Suprapubic skin (tissue), 4 donors: Measurements from ENCODE around the gene TMX2.

Experiments
- CTCF ChIP-seq, 2 donors: fragments of 200-600 bp in 1 of 2; fragments of 450-650 bp in 1 of 2; sonication (generic) in 1 of 2; IDR thresholded peaks; one replicate each; pipeline ENCODE4 v1.5.1; 2016 to 2019; ENCODE audit warnings: antibody characterized with exemption in 2 of 2, mild to moderate bottlenecking in 1 of 2, moderate library complexity in 1 of 2
- EP300 ChIP-seq: sonication (generic); formaldehyde crosslinking; IDR thresholded peaks from one replicate; pipeline ENCODE4 v1.6.1; 2017; ENCODE audit warnings: antibody characterized with exemption
- POLR2A ChIP-seq, 2 donors: fragments of 450-650 bp; IDR thresholded peaks; one replicate each; pipeline ENCODE4 v1.6.1; 2017; ENCODE audit warnings: antibody characterized with exemption in 2 of 2, mild to moderate bottlenecking in 2 of 2, moderate library complexity in 2 of 2
- POLR2AphosphoS5 ChIP-seq, 3 donors: sonication (generic); formaldehyde crosslinking; IDR thresholded peaks; one replicate each; pipeline ENCODE4 v1.6.1; 2017; ENCODE audit warnings: antibody characterized with exemption in 3 of 3

GRCh38 chr11:57770793-57771192 lies 58.4 kb downstream of the TMX2 start:
- no peak for TF ChIP-seq CTCF (IDR thresholded peaks at IDR 0.05)
- TF ChIP-seq EP300 = no peak
- TF ChIP-seq POLR2A (IDR thresholded peaks at IDR 0.05) = no peak
- TF ChIP-seq POLR2AphosphoS5 (IDR thresholded peaks at IDR 0.05) = no peak
